WTC11 (cell line): ENCODE measurements around the gene GSN. TPM values are rescaled to one million over a fixed set of nuclear protein-coding genes. Genes with fewer than 3 reads are reported as not detected.
A peak's percentile ranks its signal among the peaks of the same experiment; 100 is the strongest.

Source experiments
- ATAC-seq: fragments of 200-7000 bp; cut with Tn5 transposase; 2 replicates; pipeline ENCODE4 v1.10.0; 2021; ENCODE audit warnings: mild to moderate bottlenecking, moderate library complexity
- CTCF ChIA-PET: fragments of 300-600 bp; sonication (Branson Sonifier 250); formaldehyde crosslinking; loops from one replicate; lab custom pipeline; 2021; ENCODE audit warnings: antibody characterized with exemption; lab: Charles Lee
- POLR2A ChIA-PET: fragments of 350-600 bp; sonication (Branson Sonifier 250); formaldehyde crosslinking; loops from one replicate; lab custom pipeline; 2021; ENCODE audit warnings: antibody characterized with exemption; lab: Charles Lee
- DNase-seq: peaks from one replicate; pipeline ENCODE4 v3.0.0; 2021; ENCODE audit warnings: low spot score
- H3K27ac Mint-ChIP-seq: 2 replicates; pipeline ENCODE4 v1.8.0; 2021; ENCODE audit warnings: mixed read lengths
- H3K27me3 Mint-ChIP-seq: 2 replicates; pipeline ENCODE4 v1.8.0; 2021; ENCODE audit warnings: low read depth, mild to moderate bottlenecking, moderate library complexity, mixed read lengths
- H3K36me3 Mint-ChIP-seq: 2 replicates; pipeline ENCODE4 v1.8.0; 2021; ENCODE audit warnings: mixed read lengths
- H3K4me1 Mint-ChIP-seq: 2 replicates; pipeline ENCODE4 v1.8.0; 2022; ENCODE audit warnings: mixed read lengths
- H3K4me3 Mint-ChIP-seq: 2 replicates; pipeline ENCODE4 v1.8.0; 2021; ENCODE audit warnings: mild to moderate bottlenecking, moderate library complexity, mixed read lengths
- H3K9me3 Mint-ChIP-seq: 2 replicates; pipeline ENCODE4 v1.8.0; 2021; ENCODE audit warnings: mixed read lengths
- CTCF ChIP-seq: fragments of 200-600 bp; IDR thresholded peaks from 2 replicates; pipeline ENCODE4 v1.8.0; 2022; ENCODE audit warnings: antibody characterized with exemption
- E2F4 ChIP-seq: sonication (generic); formaldehyde crosslinking; IDR thresholded peaks from 2 replicates; pipeline ENCODE4 v1.8.1; 2022; ENCODE audit warnings: low read depth, mild to moderate bottlenecking, moderate library complexity, missing genetic modification reagents, borderline replicate concordance
- ESRRA ChIP-seq: sonication (generic); formaldehyde crosslinking; IDR thresholded peaks from 2 replicates; pipeline ENCODE4 v1.8.1; 2022; ENCODE audit warnings: mild to moderate bottlenecking, missing genetic modification reagents, borderline replicate concordance
- FOXP1 ChIP-seq: sonication (generic); formaldehyde crosslinking; IDR thresholded peaks from 2 replicates; pipeline ENCODE4 v1.8.0; 2022; ENCODE audit warnings: missing genetic modification reagents, mild to moderate bottlenecking, moderate library complexity, borderline replicate concordance
- GABPB1 ChIP-seq: sonication (generic); formaldehyde crosslinking; IDR thresholded peaks from 2 replicates; pipeline ENCODE4 v1.8.1; 2023; ENCODE audit warnings: mild to moderate bottlenecking, missing genetic modification reagents
- KAT7 ChIP-seq: sonication (generic); formaldehyde crosslinking; IDR thresholded peaks from 2 replicates; pipeline ENCODE4 v1.8.1; 2023; ENCODE audit warnings: missing genetic modification reagents, mild to moderate bottlenecking, borderline replicate concordance
- MXD4 ChIP-seq: fragments of 250-450 bp; sonication (Bioruptor Pico); IDR thresholded peaks from 2 replicates; pipeline ENCODE4 v1.8.0; 2021; ENCODE audit warnings: mild to moderate bottlenecking, moderate library complexity, borderline replicate concordance
- NR1H2 ChIP-seq: sonication (generic); formaldehyde crosslinking; IDR thresholded peaks from 2 replicates; pipeline ENCODE4 v1.9.0; 2021; ENCODE audit warnings: mild to moderate bottlenecking, moderate library complexity, missing genetic modification reagents
- PRDM15 ChIP-seq: sonication (generic); formaldehyde crosslinking; IDR thresholded peaks from 2 replicates; pipeline ENCODE4 v1.8.0; 2022; ENCODE audit warnings: missing genetic modification reagents
- SOX15 ChIP-seq: fragments of 250-450 bp; sonication (Bioruptor Pico); IDR thresholded peaks from 2 replicates; pipeline ENCODE4 v1.9.0; 2021; ENCODE audit warnings: mild to moderate bottlenecking
- TEAD4 ChIP-seq: sonication (generic); formaldehyde crosslinking; IDR thresholded peaks from 2 replicates; pipeline ENCODE4 v1.8.0; 2022; ENCODE audit warnings: mild to moderate bottlenecking, missing genetic modification reagents
- ZNF219 ChIP-seq: sonication (generic); formaldehyde crosslinking; IDR thresholded peaks from 2 replicates; pipeline ENCODE4 v1.8.0; 2023; ENCODE audit warnings: missing genetic modification reagents, mild to moderate bottlenecking, borderline replicate concordance
- total RNA-seq: library from RNA; stranded (reverse); gene quantifications from 3 replicates; pipeline ENCODE4 v1.2.3, GENCODE V29; 2021
- TF ChIP-seq, protein P1 (sequence below): sonication (generic); formaldehyde crosslinking; IDR thresholded peaks from 2 replicates; pipeline ENCODE4 v1.8.1; 2022; ENCODE audit warnings: mild to moderate bottlenecking, moderate library complexity, missing genetic modification reagents
- TF ChIP-seq, protein P2 (sequence below): sonication (generic); formaldehyde crosslinking; conservative IDR thresholded peaks from 2 replicates; pipeline ENCODE4 v1.8.1; 2023; ENCODE audit warnings: mild to moderate bottlenecking, low read depth, missing genetic modification reagents, moderate library complexity

The GSN gene
- total RNA-seq, 1 experiment from 2014 or later = 47.0 TPM

DNA sequence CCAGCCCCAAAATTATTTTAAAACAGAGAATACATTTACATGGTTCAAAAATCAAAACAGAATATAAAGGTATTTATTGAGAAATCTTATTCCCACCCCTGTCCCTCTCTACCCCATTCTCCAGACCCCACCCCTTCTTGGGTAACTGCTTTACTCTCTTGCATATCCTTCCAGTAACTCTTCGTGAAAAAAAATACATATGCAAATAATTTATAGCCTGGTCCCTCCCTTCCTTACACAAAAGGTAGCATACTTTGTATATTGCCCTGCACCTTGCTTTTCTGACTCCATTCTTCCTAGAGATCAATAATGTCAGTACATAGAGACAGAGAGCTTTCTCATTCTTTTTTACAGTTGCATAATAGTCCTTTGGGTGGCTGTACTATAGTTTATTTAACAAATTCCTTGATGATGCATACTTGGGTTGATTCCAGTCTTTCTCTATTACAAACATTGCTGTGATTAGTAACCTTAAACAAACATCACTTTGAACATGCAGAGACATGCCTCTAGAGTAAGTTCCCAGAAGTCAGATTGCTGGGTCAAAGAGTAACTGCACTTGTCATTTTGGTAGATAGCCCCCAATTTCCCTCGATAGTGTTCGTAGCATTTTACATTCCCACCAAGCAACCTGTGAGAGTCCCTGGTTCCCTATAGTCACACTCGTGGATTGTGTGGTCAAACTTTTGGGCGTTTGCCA, 54.2 kb downstream of the GSN start:
- H3K36me3 Mint-ChIP-seq = peaks cover 8% of the 10 kb centered on the region
- no peak overlapping the region for H3K27ac Mint-ChIP-seq
- no peak overlapping the region for H3K4me3 Mint-ChIP-seq
- H3K9me3 Mint-ChIP-seq = peaks cover 5% of the 10 kb centered on the region; the same call in 1 of the 2 replicates
- H3K4me1 Mint-ChIP-seq = no peaks in the 10 kb centered on the region
- POLR2A ChIA-PET = no interaction called here
- CTCF ChIA-PET = no interaction called here
- H3K27me3 Mint-ChIP-seq = no peaks in the 10 kb centered on the region
- DNase-seq (no peak), ATAC-seq (no peak)
- TF ChIP-seq MXD4 (CRISPR knock-in tag) = no peak
- peak; percentile 74; the same call in 1 of the 2 replicates for TF ChIP-seq GABPB1 (CRISPR knock-in tag)
- no peak for TF ChIP-seq E2F4 (CRISPR knock-in tag)
- no peak for TF ChIP-seq CTCF
- no peak for TF ChIP-seq NR1H2 (CRISPR knock-in tag)
- no peak for TF ChIP-seq KAT7 (CRISPR knock-in tag)
- TF ChIP-seq TEAD4 (CRISPR knock-in tag) = no peak

- no peaks in the 10 kb centered on the region for H3K27me3 Mint-ChIP-seq
- TF ChIP-seq, protein P1, sequence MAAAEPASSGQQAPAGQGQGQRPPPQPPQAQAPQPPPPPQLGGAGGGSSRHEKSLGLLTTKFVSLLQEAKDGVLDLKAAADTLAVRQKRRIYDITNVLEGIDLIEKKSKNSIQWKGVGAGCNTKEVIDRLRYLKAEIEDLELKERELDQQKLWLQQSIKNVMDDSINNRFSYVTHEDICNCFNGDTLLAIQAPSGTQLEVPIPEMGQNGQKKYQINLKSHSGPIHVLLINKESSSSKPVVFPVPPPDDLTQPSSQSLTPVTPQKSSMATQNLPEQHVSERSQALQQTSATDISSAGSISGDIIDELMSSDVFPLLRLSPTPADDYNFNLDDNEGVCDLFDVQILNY (CRISPR knock-in tag) = no peak
- TF ChIP-seq MXD4 (CRISPR knock-in tag) (no peak), FOXP1 (CRISPR knock-in tag) (no peak), ESRRA (CRISPR knock-in tag) (no peak)
- TF ChIP-seq, all 79 proteins: peak for 0
- ATAC-seq = no peak
- ChIA-PET CTCF (no interaction called here), POLR2A (no interaction called here)
- Mint-ChIP-seq H3K36me3 (peaks cover 8% of the 10 kb centered on the region), H3K9me3 (peaks cover 5% of the 10 kb centered on the region; the same call in 1 of the 2 replicates), H3K4me1 (no peaks in the 10 kb centered on the region), H3K27ac (no peak overlapping the region), H3K4me3 (no peak overlapping the region)
- DNase-seq = no peak
Measured at GRCh38 chr9:121322737-121323448, 54.9 kb downstream of the GSN start.

GRCh38 chr9:121323449-121324151, 55.6 kb downstream of the GSN start:
- DNase-seq = no peak
- ChIA-PET CTCF (no interaction called here), POLR2A (no interaction called here)
- no peak overlapping the region for H3K4me3 Mint-ChIP-seq
- no peak for ATAC-seq
- no peaks in the 10 kb centered on the region for H3K27me3 Mint-ChIP-seq
- H3K36me3 Mint-ChIP-seq = peaks cover 8% of the 10 kb centered on the region
- peaks cover 5% of the 10 kb centered on the region; the same call in 1 of the 2 replicates for H3K9me3 Mint-ChIP-seq
- no peaks in the 10 kb centered on the region for H3K4me1 Mint-ChIP-seq
- TF ChIP-seq ZNF219 (CRISPR knock-in tag) = no peak
- TF ChIP-seq, all 79 proteins: peak for 0
- no peak overlapping the region; the same call in 1 of the 2 replicates for H3K27ac Mint-ChIP-seq

- ATAC-seq (no peak), DNase-seq (no peak)
- H3K27ac Mint-ChIP-seq = no peak overlapping the region; the same call in 1 of the 2 replicates
- H3K4me3 Mint-ChIP-seq = no peak overlapping the region
- peaks cover 8% of the 10 kb centered on the region for H3K36me3 Mint-ChIP-seq
- POLR2A ChIA-PET = no interaction called here
- H3K9me3 Mint-ChIP-seq = peaks cover 5% of the 10 kb centered on the region; the same call in 1 of the 2 replicates
- no peaks in the 10 kb centered on the region for H3K4me1 Mint-ChIP-seq
- H3K27me3 Mint-ChIP-seq = no peaks in the 10 kb centered on the region
- CTCF ChIA-PET = no interaction called here
- TF ChIP-seq SOX15 (CRISPR knock-in tag) (no peak), PRDM15 (CRISPR knock-in tag) (no peak)
- TF ChIP-seq, protein P2, sequence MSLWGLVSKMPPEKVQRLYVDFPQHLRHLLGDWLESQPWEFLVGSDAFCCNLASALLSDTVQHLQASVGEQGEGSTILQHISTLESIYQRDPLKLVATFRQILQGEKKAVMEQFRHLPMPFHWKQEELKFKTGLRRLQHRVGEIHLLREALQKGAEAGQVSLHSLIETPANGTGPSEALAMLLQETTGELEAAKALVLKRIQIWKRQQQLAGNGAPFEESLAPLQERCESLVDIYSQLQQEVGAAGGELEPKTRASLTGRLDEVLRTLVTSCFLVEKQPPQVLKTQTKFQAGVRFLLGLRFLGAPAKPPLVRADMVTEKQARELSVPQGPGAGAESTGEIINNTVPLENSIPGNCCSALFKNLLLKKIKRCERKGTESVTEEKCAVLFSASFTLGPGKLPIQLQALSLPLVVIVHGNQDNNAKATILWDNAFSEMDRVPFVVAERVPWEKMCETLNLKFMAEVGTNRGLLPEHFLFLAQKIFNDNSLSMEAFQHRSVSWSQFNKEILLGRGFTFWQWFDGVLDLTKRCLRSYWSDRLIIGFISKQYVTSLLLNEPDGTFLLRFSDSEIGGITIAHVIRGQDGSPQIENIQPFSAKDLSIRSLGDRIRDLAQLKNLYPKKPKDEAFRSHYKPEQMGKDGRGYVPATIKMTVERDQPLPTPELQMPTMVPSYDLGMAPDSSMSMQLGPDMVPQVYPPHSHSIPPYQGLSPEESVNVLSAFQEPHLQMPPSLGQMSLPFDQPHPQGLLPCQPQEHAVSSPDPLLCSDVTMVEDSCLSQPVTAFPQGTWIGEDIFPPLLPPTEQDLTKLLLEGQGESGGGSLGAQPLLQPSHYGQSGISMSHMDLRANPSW = no peak
Measured at GRCh38 chr9:121324316-121324715, 56.4 kb downstream of the GSN start.
